GM19452 (cell line): ENCODE data around the gene COPS3.
"Not testable (repeated sequence)": the region's sequence is repeated elsewhere in the genome, so short reads cannot be mapped to it uniquely, and the experiment has no call there.

ENCODE experiments used
- ATAC-seq: cut with Tn5 transposase; IDR thresholded peaks from one replicate; pipeline ENCODE4 v1.9.1; 2021; ENCODE audit not compliant: unreplicated experiment

Gene COPS3

DNA sequence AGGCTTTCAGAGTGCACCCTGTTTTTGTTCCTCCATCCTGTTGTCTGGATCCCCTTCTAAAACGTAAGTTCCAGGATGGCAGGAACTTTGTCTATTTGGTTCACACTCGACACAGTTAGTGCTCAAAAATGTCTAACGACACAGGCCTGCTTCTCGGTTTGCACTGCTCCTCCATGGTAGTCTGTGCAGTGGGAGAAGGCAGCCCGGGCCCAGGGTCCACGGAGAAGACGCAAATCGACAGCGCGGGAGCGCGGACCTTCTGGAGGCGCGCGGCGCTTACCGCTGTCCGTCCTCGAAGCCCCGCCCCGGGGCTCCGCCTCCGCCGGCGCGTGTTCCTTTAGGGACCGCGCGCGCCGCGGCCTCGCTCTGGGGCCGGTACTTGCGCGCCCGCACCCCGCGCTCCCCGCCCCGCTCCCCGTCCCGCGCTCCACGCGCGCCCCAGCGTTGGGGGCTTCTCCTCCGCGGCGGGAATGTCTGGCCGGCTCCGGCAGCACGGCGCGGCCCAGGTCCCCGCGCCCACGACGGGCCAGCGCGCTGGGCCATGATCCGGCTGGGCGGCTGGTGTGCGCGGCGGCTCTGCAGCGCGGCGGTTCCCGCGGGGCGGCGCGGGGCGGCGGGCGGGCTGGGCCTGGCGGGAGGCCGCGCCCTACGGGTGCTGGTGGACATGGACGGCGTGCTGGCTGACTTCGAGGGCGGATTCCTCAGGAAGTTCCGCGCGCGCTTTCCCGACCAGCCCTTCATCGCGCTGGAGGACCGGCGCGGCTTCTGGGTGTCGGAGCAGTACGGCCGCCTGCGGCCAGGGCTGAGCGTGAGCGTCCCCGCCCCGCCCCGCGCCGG is 22.2 kb upstream of the COPS3 start, which contains the start of gene NT5M:
TSS of gene NT5M (plus strand) at position 364 of the 837 bp plus-strand sequence. CDS start at position 542, 178 bp downstream.
- ATAC-seq = peak; percentile 56

- ATAC-seq = not testable (repeated sequence)
These were observed 20.6 kb upstream of the COPS3 start for GRCh38 chr17:17301659-17302058.

DNA sequence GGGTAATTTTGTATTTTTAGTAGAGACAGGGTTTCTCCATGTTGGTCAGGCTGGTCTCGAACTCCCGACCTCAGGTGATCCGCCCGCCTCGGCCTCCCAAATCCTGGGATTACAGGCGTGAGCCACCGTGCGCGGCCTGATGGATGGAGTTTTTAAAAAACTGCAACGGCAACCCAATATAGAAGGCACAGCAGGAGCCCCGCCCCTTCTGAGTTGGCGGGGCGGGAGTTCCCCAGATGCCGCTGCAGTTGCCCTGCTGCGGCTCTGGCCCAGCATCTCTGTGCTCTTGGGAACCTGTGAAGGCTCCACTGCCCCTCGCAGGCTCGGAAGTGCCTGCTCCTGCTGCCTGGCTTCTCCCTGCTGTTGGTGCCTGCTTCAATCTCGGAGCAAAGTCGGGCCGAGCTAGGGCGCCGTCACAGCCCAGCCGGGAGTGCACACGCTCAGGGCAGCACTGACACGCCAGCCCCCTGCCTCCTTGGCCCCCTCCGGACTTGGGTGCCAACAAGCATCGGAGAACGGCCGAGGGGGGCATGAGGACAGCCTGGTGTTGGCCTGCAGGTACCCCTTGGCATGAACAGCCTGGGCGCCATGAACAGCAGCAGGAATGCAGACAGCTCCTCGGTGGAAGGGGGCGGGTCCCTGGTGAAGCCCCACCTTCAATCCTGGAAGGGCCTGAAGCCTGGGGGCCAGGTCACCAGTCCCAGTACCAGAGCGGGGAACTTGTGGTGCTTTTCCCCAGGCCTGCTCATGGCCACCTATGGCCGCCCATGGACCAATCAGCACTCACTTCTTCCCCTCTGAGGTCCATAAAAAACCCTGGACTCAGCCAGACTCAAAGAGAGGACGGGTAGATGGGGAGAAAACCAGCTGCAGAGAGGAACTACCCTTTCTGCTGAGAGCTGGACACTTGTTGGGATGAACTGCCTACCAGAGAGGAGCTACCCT is 19.9 kb upstream of the COPS3 start:
- ATAC-seq = no peak

DNA sequence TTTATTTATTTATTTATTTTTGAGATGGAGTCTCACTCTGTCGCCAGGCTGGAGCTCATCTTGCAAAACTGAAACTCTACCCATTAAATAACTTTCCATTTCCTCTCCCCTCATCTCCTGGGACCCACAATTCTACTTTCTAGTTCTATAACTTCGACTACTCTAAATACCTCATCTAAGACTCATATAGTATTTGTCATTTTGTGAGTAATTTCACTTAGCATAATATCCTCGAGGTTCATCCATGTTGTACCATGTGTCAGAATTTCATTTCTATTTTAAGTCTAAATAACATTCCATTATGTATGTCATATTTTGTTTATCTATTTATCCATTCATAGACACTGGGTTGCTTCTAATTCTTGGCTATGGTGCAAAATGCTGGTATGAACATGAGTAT is 17.1 kb upstream of the COPS3 start:
- no peak for ATAC-seq

GRCh38 chr17:17297217-17297616 is 16.2 kb upstream of the COPS3 start:
- no peak for ATAC-seq

DNA sequence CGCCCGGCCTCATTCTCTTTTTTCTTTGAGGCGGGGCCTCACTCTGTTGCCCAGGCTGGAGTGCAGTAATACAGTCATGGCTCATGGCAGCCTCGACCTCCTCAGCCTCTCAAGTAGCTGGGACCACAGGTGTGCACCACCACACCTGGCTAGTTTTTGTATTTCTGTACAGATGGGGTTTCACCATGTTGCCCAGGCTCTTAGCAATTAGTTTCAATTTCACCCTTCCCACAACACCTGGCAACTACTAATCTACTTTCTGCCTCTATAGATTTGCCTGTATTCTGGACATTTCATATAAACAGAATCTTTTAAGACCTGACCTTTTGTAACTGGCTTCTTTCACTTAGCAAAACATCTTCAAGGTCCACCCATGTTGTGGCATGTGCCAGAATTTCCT is 14.1 kb upstream of the COPS3 start:
- no peak for ATAC-seq

GRCh38 chr17:17289701-17290100 is 8.7 kb upstream of the COPS3 start:
- no peak for ATAC-seq

- no peak for ATAC-seq
These were observed 8.0 kb upstream of the COPS3 start for GRCh38 chr17:17289086-17289485.

- ATAC-seq = no peak
These were observed 4.9 kb upstream of the COPS3 start for GRCh38 chr17:17285951-17286350.

DNA sequence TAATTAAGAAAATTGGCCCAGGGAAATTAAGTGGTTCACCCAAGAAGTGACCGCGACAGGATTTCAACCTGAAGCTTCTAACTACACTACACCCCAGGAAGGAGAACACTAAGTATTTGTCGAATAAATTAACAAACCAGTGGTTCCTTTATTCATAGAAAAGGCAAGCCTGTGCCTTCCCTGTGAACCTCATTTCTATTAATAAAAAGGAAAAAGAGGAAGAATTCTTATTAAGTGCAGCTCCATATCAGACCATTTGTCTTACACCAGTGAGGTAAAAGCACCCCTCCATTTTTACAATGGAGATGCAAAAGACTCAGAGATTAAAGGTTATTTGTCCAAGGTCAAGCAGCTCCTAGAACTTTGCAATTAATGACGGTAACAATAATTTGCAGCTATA is 1.7 kb downstream of the COPS3 start:
- ATAC-seq = no peak

DNA sequence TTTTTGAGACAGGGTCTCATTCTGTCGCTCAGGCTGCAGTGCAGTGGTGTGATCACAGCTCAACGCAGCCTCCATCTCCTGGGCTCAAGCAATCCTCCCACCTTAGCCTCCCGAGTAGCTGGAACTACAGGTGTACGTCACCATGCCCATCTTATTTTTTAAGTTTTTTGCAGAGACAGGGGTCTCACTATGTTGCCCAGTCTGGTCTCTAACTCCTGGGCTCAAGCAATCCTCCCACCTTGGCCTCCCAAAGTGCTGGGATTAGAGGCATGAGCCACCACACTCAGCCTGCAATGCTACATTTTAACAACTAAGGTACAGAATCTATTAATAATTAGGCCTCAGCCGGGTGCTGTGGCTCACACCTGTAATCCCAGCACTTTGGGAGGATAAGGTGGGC is 3.6 kb downstream of the COPS3 start:
- not testable (repeated sequence) for ATAC-seq

DNA sequence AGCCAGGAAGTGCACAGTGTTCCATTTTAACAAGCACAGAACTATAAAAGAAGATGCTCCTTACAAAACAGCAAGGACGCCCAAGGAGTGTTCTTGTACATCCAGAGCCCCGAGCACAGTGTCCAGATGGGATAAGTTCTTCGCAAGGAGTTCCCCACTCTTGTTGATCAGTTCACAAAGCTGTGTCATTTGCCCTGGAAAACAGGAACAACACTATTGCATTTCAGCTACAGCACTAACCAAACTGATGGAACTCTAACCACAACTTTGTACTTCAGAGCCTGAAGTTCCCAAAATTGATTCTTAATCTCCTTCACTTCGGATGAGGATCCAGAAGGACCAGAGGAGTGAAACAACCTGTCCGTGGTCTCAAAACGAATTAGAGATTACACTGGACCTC is 5.1 kb downstream of the COPS3 start:
- ATAC-seq = no peak

- no peak for ATAC-seq
These were observed 10.9 kb downstream of the COPS3 start for GRCh38 chr17:17269926-17270773.

- no peak for ATAC-seq
These were observed 16.6 kb downstream of the COPS3 start for GRCh38 chr17:17264430-17264829.

GRCh38 chr17:17258998-17259397 is 22.0 kb downstream of the COPS3 start:
- no peak for ATAC-seq

DNA sequence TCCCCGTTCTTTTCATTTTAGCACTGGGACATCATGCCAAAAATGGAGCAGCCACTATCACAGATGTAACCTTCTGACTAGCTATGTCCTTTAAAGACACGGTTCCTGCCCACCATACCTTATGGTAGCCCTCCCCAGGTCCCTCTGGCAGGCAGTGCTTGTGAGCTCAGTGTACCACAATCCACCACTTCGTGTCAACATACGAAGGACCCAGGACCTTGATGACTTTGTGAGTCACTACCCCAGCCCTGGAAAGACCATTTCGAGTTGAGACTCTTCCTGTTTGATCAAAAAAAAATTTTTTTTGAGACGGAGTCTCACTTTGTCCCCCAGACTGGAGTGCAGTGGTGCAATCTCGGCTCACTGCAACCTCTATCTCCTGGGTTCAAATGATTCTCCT is 23.0 kb downstream of the COPS3 start:
- no peak for ATAC-seq

- ATAC-seq = no peak
These were observed 24.7 kb downstream of the COPS3 start for GRCh38 chr17:17256316-17256715.

DNA sequence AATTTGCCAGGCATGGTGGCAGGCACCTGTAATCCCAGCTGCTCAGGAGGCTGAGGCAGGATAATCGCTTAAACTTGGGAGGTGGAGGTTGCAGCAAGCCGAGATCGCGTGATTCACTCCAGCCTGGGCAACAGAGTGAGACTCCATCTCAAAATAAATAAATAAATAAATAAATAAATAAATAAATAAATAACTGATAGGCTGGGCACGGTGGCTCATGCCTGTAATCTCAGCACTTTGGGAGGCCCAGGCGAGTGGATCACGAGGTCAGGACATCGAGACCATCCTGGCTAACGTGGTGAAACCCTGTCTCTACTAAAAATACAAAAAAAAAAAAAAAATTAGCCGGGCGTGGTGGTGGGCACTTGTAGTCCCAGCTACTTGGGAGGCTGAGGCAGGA is 25.4 kb downstream of the COPS3 start:
- ATAC-seq = not testable (repeated sequence)

- ATAC-seq = no peak
These were observed 27.0 kb downstream of the COPS3 start for GRCh38 chr17:17254036-17254435.

DNA sequence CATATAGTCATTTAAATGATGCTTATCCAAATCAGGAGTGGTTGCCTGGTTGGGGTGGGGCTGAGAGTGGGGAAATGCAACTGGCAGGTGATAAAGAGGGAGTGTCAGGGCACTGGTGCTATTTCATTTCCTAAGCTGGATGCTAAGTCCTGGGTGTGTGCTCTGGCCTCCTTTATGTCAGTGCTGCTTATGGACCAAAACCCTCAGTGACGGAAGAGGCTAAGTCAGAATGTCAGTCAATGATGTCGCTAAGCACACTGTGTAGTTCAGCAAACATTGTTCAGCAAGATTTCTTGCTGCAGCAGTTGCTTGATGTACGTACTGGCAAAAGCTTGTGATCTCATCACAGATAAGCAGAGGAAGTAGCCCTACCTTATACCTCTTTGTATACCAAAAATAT is 27.6 kb downstream of the COPS3 start:
- ATAC-seq = no peak

- ATAC-seq = no peak
These were observed 28.8 kb downstream of the COPS3 start for GRCh38 chr17:17252149-17252661.
